ENCODE results near the gene CD55.

CD55 gene

DNA sequence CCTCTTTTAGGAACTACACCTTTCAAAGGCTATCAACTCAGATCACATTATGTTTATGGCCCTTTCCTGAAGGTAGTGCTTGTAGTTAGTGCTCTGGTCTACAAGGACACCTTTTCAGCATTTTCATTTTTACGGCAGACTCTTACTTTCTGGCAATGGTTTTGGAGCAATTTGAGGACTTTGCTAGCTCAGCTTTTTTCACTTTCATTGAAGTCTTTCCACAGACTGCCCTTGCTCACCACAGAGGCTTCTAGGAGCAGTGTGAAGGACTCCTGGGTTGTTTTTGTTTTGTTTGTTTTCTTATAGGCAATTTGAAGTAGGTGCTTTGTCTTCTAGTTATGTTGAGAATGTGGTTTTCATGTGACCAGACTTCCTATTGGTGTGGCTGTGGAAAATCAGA, 43.1 kb downstream of the CD55 start:
- DNase-seq: no peak

DNA sequence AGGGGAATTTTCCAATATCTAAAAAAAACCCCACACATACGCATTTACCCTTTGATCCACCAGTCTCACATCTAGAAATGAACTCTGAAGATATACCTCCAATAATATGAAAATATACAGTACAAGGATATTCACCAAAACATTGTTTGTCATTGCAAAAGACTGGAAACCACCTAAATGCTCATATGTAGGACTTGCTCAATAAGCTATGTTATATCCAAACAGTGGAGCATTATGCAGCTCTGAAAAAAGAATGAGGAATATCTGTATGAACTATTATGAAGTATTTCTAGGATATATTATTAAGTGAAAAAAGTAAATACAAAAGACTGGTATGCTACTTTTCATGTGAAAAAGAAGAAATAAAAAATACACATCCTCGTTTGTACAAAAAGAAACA, 43.6 kb downstream of the CD55 start:
- DNase-seq: no peak

DNA sequence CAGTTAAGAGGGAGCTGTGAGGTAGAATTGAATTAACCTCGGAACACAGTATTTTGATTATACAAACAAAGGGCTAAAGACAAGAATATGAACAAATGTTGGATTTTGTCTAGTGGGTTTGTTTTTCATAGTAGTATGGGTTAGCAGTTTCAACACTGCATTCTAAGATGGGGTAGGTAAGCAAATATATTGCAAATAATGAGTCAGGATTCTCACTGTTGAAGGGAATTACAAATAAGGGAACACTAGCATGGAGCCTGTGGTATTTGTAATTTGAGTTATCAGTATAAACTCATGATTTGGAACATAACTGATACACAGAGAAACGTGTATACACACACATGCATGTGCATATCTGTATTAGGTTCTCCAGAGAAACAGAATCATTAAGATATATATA, 44.5 kb downstream of the CD55 start:
- DNase-seq: no peak

DNA sequence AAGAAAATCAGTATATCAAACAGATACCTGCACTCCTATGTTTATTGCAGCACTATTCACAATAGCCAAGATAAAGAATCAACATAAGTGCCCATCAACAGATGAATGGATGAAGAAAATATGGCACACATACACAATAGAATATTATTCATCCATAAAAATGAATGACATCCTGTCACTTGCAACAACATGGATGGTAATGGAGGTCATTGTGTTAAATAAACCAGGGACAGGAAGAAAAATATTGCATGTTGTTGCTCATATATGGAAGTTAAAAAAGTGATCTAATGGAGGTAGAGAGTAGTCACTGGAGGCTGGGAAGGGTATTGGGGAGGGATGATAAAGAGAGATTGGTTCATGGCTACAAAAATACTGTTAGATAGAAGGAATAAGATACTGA, 67.2 kb downstream of the CD55 start:
- no peak for DNase-seq

DNA sequence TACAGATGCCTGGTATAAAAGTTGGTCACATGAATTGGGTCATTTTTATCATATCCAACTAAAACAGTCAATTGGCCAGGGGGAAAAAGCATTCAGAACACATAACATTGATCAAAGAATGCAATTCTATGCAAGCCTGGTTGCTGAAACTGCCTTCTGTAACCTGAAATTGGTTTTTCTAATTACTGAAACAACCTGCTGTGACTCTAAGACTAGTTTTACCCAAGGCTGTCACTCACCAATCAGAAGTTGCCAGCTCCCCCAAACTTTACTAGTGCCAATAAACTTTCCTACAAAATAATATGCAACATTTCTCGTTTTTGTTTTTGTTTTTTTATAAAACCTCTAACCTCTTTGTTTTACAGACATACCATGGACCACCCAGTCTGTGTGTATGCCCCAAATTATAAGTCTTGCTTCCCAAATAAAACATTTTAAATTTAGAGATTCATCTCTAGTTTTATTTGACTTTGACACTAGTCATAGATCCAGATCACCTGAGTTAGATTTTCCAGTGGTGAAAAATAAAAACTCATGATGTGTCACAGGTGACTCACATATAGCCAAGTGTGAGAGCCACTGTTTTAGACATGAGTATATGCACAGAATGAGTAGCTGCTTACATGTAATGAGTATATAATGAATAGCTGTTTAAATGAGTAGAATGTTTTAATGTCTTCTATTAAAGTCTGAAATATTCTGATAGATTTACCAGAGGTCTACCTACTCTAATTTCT, 68.4 kb downstream of the CD55 start:
- no peak for DNase-seq

DNA sequence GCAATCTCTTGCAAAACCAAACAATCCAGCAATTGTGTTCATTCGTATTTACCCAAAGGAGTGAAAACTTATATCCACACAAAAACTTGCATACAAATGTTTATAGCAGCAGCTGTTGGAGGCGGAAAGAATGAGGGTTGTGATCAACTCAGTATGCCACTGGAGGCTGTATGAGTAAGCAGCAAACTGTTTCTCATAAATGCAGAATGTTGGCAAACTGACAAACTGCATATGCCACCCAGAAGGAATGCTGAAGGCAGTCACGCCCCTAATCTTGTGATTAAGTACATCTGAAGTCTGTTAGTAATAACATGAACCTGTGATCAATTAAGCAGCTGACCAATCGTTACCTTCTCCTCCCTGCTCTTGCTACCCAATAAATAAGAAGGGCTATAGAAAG, 72.1 kb downstream of the CD55 start:
- DNase-seq: no peak

DNA sequence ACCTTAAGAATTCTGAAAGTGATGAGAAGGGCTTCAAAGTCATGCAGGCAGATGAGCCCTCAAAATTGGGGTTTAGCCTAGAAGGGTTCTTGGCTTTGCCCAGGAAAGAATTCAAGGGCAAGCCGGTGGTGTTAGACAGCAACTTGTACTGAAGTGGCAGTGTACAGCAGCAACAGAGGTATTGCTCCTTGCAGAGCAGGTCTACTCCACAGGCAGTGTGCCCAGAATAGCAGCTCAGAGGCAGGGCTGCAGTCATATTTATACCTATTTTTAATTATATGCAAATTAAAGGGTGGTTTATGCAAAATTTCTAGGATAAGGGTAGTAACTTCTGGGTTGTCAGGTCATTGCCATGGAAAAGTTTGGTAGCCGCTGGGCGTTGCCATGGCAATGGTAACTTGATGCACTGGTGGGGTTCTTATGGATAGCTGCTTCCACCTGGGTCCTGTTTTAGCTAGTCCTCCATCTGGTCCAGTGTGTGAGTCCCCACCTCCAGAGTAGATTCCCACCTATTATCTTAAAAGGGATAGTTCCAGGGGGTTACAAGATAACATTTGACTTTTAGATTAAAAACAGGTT, 74.8 kb downstream of the CD55 start:
- no peak for DNase-seq

DNA sequence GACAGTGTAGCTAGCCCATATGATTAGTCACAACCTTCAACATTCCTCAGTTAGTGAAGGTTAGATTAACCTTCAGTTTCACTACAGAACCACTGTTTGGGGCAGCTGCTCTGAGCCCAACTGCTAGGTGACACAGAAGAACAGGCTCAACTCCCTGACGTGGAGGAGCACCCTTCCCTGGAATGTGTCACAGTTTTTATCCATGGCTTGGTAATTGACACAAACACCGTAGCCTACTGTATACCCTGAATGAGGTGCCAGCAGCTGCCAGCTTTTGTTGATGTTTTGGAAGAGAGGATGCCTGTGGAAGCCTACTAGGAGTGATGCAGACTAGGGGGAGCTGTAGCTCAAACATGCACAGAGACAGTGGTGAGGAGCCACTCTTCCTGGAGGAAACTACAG, 76.0 kb downstream of the CD55 start:
- no peak for DNase-seq

DNA sequence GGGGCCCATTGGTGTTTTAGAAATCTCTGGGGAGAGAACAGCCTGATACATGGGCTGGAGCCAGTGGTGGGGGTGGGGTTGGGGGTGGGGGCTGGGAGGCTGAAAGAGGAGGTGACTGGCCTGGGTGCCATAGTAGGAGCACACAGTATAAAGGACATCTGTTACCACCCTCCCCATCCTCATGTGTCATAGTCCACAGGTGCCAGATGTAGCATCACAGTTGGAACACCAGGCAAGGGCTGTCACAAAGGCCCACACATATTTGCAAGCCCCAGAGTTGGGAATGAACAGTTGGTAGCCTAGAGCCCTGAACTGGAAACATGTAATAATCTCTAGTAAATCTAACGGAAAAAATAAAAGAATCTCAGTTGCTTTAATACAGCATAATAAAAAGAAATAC, 77.5 kb downstream of the CD55 start:
- no peak for DNase-seq

DNA sequence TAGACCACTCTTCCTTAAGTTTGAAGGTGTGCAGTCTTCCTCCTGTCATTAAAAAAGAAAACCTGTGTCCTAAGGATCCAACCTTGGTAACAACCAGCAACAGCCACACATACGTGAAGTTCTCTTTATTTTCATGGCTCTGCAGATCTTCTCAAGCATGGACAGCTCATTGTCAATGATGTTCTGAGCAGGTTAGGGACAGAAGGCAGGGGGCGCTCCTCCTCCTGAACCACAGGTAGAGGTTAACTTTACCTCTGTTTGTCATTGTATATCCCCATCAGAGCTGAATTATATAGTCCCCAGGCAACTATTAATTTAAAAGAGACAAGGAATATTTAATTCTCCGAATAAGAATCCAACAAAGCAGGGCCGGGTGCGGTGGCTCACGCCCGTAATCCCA, 80.1 kb downstream of the CD55 start:
- DNase-seq: no peak

DNA sequence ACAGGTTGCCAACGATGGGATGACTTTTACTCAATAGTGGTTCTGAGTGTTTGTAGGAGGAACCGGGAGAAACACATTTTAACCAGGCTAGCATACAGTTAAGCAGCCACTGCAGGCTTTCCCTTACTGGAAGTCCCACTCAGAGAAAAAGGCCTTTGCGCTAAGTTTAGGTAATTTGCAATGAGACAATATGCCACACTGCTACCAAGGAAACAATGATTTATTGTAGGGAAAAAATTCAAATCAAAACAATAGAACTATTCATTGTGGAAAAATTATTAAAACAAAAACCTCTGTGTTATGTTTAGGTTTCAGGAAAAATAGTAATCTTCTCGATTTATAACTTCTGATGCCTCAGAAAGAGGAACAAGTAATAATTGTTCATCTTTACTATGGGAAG, 81.3 kb downstream of the CD55 start:
- DNase-seq: no peak

DNA sequence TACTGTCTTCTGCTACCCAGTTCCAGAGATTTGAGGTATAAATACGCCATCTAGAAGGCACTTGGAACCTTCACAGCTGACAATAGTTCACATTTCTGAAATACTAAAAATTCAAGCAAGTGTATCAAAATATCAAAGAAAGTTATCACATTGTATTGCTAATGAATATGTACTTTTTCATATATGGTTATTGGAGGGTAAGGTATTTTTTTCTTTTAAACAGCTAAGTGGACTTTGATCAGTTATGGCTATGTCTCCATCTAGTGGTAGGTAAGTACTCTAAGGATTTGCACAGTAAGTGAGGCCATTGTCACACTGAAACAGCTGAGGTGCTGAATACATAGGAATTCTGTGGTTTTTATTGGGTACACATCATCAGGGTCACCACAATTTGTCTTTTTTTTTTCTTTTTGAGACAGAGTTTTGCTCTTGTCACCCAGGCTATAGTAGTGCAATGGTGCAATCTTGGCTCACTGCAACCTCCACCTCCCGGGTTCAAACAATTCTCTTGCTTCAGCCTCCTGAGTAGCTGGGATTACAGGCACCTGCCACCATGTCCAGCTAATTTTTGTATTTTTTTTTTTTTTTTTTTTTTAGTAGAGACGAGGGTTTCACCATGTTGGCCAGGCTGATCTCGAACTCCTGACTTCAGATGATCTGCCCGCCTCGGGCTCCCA, 83.5 kb downstream of the CD55 start:
- DNase-seq: peak; percentile 56

DNA sequence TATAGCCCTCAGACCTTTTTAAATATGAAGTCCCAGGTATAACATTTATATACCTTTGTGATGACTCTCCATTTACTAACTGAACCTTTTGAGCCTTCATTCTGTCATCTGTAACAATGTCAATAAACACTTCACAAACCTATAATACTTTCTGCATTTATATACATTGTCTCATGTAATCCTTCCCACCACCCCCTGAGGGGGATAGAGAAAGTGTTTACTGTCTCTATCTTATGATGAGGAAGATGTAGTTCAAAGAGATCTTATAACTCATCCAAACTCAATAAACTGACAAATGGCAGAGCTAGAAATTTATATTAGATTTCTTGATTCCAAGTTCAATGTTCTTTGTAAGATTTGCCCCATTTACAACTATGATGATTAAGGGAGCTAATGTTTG, 84.3 kb downstream of the CD55 start:
- no peak for DNase-seq

DNA sequence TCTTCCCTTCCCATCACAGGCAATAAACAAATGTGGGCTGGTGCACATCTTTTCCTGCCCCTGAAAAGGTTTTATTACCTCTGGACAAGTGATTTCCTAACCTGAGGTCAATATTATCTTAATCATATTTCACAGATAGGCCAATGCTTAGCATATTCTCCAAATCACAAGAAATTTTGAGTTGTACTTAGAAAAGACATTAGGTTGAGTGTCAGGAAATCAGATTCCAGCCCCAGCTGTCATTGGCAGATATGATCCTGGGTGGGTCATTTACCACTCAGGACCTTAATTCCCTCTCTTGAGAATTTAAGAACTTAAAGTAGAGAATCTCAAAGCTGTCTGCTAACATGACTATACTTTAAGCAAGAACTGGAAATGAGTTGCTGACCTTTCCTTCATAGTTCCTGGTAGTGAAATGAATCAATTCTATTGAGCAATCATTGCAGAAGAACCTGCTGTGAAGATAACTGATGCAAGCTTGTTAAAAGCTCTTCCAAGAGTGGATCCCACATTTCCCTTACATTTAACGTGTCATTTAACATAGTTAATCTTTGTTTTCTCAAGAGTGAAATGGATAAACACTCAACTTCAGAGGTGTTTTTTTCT, 86.3 kb downstream of the CD55 start:
- DNase-seq: no peak
